Measurements from ENCODE around the gene HSPG2.
"Not testable (repeated sequence)": the region's sequence is repeated elsewhere in the genome, so short reads cannot be mapped to it uniquely, and the experiment has no call there.

HSPG2 gene

DNA sequence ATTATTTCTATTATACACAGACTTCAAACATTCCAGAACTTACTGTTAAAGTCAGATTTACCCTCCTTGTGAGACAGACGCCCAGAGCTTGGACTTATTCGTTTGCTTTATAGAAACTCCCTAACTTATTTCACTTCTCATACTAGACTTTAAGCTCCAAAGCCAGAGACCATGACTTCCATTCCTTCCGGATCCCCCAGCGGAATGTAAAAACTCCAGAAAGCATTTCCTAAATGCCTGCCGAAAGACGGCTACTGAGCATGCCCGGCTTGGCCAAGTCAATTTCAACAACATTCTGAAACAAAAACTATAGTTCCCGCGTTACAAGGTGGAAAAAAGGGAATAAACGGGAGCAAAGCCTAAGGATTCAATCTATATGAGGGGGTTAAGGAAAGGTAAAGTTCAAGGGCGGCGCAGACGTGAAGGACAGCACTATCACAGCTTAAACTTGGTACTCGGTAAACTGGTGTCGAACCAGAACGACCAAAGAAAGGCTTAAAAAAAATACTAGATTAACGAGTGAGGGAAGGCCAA is 155.2 kb downstream of the HSPG2 start:
- DNase-seq = no peak

DNA sequence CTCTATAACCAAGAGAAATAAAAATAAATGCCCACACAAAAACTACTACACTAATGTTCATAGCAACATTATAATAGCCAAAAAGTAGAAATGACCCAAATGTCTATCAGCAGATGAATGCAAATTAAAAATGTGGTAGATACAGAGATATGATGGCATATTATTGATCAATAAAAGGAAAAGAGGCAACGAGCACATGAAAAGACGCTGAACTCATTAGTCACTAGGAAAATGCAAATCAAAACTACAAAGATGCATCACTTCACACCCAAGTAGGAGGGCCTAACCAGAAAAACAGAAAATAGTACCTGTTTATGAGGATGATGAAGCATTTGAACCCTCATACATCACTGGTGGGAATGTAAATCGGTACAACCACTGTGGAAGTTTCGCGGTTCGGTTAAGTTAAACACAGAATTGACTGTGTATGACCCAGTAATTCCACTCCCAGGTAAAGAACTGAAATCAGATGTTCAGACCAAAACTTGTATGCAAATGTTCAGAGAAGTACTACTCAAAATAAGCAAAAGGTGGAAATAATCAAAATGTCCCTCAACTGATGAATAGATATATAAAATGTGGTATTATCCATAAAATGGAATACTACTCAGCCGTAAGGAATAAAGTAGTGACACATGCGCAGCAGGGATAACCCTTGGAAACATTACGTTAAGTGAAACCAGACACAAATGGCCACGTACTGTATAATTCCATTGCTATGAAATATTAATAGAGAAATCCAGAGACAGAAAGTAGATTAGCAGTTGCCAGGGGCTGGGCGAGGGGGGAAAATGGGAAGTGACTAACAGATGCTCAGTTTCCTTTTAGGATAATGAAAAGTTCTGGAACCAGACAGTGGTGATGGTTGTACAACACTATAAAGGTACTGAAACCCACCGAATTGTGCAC is 157.2 kb downstream of the HSPG2 start:
- DNase-seq = peak; percentile 43

- DNase-seq = no peak
Observed at GRCh38 chr1:21778405-21778727, 158.7 kb downstream of the HSPG2 start.

- not testable (repeated sequence) for DNase-seq
Observed at GRCh38 chr1:21776925-21777324, 160.2 kb downstream of the HSPG2 start.

DNA sequence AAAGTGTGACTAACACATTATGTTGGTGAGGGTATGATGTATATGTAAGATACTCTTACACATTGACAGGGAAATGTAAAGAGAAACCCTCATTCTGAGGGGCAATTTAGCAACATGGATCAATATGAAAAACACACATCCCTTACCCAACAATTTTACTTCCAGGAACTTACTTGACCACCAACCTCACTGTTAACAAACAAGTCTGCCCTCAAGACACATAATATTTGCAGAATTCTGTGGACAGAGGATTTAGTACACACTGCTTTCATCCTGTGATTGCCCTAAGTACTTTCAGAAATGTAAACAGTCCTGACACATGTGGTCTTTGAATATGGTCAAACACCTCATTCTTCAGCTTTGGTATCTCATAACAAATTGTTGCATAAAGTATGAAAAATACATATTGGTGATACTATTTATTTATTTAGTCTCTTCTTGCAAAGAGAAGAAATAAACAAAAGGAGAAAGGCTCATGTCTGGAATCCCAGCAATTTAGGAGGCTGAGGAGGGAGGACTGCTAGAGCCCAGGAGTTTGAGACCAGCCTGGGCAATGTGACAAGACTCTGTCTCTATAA is 161.0 kb downstream of the HSPG2 start:
- DNase-seq = no peak

- DNase-seq = no peak
Observed at GRCh38 chr1:21775550-21775914, 161.6 kb downstream of the HSPG2 start.

DNA sequence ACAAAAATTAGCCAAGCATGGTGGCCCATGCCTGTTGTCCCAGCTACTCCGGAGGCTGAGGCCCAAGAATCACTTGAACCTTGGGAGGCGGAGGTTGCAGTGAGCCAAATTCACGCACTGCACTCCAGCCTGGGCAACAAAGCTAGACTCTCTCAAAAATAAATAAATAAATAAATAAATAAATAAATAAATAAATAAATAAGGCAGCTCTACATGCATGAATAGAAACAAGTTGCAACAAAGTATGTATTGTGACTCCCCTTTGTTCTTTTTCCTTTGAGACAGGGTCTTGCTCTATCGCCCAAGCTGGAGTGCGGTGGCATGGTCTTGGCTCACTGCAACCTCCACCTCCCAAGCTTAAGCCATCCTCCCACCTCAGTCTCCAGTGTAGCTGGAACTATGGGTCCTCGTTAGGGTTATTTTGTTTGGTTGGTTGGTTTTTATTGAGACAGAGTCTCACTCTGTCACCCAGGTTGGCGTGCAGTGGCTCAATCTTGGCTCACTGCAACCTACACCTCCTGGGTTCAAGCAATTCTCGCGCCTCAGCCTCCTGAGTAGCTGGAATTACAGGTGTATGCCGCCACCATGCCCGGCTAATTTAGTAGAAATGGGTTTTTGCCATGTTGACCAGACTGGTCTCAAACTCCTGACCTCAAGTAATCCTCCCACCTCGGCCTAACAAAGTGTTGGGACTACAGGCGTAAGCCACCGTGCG is 162.1 kb downstream of the HSPG2 start:
- no peak for DNase-seq

- DNase-seq = peak; percentile 51
Observed at GRCh38 chr1:21773585-21773984, 163.5 kb downstream of the HSPG2 start.
